Astrocyte (in vitro differentiated cells and primary cell): ENCODE measurements around the gene PTPRC. TPM values are rescaled to one million over a fixed set of nuclear protein-coding genes. Genes with fewer than 3 reads are reported as not detected.

Experiments
- DNase-seq: peaks from one replicate; pipeline ENCODE4 v3.0.0-alpha.2; 2010; ENCODE audit warnings: low read depth
- FAIRE-seq: peaks from 2 replicates; lab custom pipeline; 2011; peaks lifted over from hg19 to GRCh38; lab: Jason Lieb, UNC
- H2AFZ ChIP-seq: 2 replicates; pipeline ENCODE4 v1.6.0; 2012; ENCODE audit warnings: low read depth, low read length, inconsistent platforms
- H3K27ac ChIP-seq: 2 replicates; pipeline ENCODE4 v1.5.1; 2011; ENCODE audit warnings: low read depth, low read length, inconsistent platforms
- H3K27me3 ChIP-seq: 2 replicates; pipeline ENCODE4 v1.6.0; 2011; ENCODE audit warnings: low read length, inconsistent platforms; ENCODE audit not compliant: insufficient read depth
- H3K36me3 ChIP-seq: 2 replicates; pipeline ENCODE4 v1.5.1; 2011; ENCODE audit warnings: low read length, inconsistent platforms; ENCODE audit not compliant: insufficient read depth
- H3K4me1 ChIP-seq: 2 replicates; pipeline ENCODE4 v1.5.1; 2011; ENCODE audit warnings: low read length, inconsistent platforms; ENCODE audit not compliant: insufficient read depth
- H3K4me2 ChIP-seq: 2 replicates; pipeline ENCODE4 v1.6.0; 2012; ENCODE audit warnings: low read length, inconsistent platforms
- H3K4me3 ChIP-seq: 2 replicates; pipeline ENCODE4 v1.5.1; 2011; ENCODE audit warnings: low read depth, mild to moderate bottlenecking, low read length, inconsistent platforms; ENCODE audit not compliant: insufficient read depth
- H3K79me2 ChIP-seq: 2 replicates; pipeline ENCODE4 v1.6.0; 2012; ENCODE audit warnings: mild to moderate bottlenecking, low read length, inconsistent platforms; ENCODE audit not compliant: insufficient read depth
- H3K9ac ChIP-seq: 2 replicates; pipeline ENCODE4 v1.6.0; 2012; ENCODE audit warnings: mild to moderate bottlenecking, low read length, inconsistent platforms
- H3K9me3 ChIP-seq: 2 replicates; pipeline ENCODE4 v1.5.1; 2012; ENCODE audit warnings: low read depth, mild to moderate bottlenecking, low read length, inconsistent platforms; ENCODE audit not compliant: insufficient read depth
- H4K20me1 ChIP-seq: 2 replicates; pipeline ENCODE4 v1.6.0; 2012; ENCODE audit warnings: low read length, inconsistent platforms; ENCODE audit not compliant: insufficient read depth
- H3K27ac Mint-ChIP-seq: one replicate; pipeline ENCODE4 v1.8.0; 2021; ENCODE audit warnings: mild to moderate bottlenecking, mixed read lengths; ENCODE audit not compliant: unreplicated experiment
- H3K27me3 Mint-ChIP-seq: one replicate; pipeline ENCODE4 v1.8.0; 2021; ENCODE audit warnings: low read depth, mixed read lengths; ENCODE audit not compliant: unreplicated experiment
- H3K36me3 Mint-ChIP-seq: one replicate; pipeline ENCODE4 v1.8.0; 2021; ENCODE audit warnings: low read depth, mixed read lengths; ENCODE audit not compliant: unreplicated experiment
- H3K4me1 Mint-ChIP-seq: one replicate; pipeline ENCODE4 v1.8.0; 2021; ENCODE audit warnings: low read depth, mixed read lengths; ENCODE audit not compliant: unreplicated experiment
- H3K4me3 Mint-ChIP-seq: one replicate; pipeline ENCODE4 v1.8.0; 2021; ENCODE audit warnings: mild to moderate bottlenecking, moderate library complexity, mixed read lengths; ENCODE audit not compliant: unreplicated experiment
- H3K9me3 Mint-ChIP-seq: one replicate; pipeline ENCODE4 v1.8.0; 2021; ENCODE audit warnings: mild to moderate bottlenecking, mixed read lengths; ENCODE audit not compliant: unreplicated experiment
- EZH2 ChIP-seq: IDR thresholded peaks from 2 replicates; pipeline ENCODE4 v1.6.1; 2012; ENCODE audit warnings: mild to moderate bottlenecking, low read length, inconsistent platforms; ENCODE audit not compliant: insufficient read depth
- total RNA-seq: library from RNA; stranded (reverse); gene quantifications from 2 replicates; pipeline ENCODE4 v1.2.1, GENCODE V29; 2021
- TF ChIP-seq, protein P1 (sequence below): IDR thresholded peaks from 2 replicates; pipeline ENCODE4 v1.5.1; 2011; ENCODE audit warnings: low read depth, mild to moderate bottlenecking, inconsistent platforms, low read length, moderate library complexity; ENCODE audit not compliant: insufficient read depth

Gene PTPRC
- total RNA-seq, 1 donor from 2014 or later = 0.20 TPM

DNA sequence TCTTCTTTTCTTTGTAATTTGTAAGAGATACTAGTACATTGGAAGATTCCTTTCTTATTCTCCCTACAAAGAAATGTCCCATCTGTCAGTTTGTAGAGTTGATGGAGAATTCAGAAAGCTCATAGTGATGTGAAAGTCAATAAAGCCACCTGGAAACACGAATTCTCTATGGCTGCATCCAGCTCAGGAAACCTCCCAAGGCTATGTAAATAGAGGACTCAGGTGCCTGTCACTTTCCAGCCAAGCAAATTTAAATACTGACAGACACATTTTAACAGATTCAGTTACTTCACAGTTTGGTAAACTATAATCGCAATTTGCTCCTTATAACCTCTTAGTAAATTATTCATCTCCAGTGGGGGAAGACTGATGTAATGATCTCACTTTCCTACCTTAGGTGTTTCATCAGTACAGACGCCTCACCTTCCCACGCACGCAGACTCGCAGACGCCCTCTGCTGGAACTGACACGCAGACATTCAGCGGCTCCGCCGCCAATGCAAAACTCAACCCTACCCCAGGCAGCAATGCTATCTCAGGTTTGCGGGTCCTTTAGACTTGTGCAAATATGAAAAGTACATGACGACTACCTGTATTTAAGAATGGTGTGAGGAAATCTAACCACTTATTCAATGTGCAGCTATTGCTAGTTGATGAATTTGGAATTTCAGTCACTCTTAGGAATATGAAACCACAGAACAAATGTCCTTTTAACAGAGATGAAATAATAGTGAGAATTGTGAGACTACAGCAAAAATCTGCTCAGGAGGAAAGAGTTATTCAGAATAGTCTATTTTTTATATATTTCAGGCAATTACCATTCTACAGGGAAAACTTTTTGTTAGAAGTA, 60.6 kb downstream of the PTPRC start:
- Histone ChIP-seq H3K4me2 (peak overlapping the region; percentile 64), H3K4me3 (no peak overlapping the region), H3K9ac (no peak overlapping the region), H3K9me3 (no peaks in the 10 kb centered on the region), H3K79me2 (no peaks in the 10 kb centered on the region), H3K27me3 (no peaks in the 10 kb centered on the region), H4K20me1 (no peaks in the 10 kb centered on the region), H3K4me1 (no peaks in the 10 kb centered on the region), H3K36me3 (no peaks in the 10 kb centered on the region), H2AFZ (no peak overlapping the region), H3K27ac (no peak overlapping the region)
- H3K9me3 Mint-ChIP-seq = no peaks in the 10 kb centered on the region
- no peak overlapping the region for H3K4me3 Mint-ChIP-seq
- H3K27me3 Mint-ChIP-seq = peaks cover 3% of the 10 kb centered on the region
- H3K36me3 Mint-ChIP-seq = no peaks in the 10 kb centered on the region
- TF ChIP-seq EZH2 = no peak
- TF ChIP-seq, protein P1, sequence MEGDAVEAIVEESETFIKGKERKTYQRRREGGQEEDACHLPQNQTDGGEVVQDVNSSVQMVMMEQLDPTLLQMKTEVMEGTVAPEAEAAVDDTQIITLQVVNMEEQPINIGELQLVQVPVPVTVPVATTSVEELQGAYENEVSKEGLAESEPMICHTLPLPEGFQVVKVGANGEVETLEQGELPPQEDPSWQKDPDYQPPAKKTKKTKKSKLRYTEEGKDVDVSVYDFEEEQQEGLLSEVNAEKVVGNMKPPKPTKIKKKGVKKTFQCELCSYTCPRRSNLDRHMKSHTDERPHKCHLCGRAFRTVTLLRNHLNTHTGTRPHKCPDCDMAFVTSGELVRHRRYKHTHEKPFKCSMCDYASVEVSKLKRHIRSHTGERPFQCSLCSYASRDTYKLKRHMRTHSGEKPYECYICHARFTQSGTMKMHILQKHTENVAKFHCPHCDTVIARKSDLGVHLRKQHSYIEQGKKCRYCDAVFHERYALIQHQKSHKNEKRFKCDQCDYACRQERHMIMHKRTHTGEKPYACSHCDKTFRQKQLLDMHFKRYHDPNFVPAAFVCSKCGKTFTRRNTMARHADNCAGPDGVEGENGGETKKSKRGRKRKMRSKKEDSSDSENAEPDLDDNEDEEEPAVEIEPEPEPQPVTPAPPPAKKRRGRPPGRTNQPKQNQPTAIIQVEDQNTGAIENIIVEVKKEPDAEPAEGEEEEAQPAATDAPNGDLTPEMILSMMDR = peak; percentile 77
- peaks cover 16% of the 10 kb centered on the region for H3K4me1 Mint-ChIP-seq
- peak; percentile 63 for FAIRE-seq
- DNase-seq = peak; percentile 25
- peak overlapping the region; percentile 73 for H3K27ac Mint-ChIP-seq

DNA sequence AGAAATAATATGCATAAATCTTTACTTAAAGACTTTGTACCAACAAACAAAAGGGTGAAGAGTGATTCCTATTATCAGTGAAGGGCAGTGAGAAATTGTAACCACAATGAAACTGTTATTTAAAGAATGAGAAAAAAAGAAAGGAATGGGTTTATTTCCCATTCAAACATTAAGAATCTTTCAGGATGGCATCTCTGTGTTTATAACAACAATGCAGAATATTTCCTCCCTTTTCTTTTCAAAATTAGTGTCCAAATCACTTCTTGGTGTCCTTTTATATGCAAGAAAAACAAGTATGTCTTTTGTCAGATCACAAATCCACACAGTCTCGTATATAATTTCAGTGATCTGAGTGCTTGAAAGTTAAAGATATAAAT, 61.2 kb downstream of the PTPRC start:
- Mint-ChIP-seq H3K27ac (no peak overlapping the region), H3K4me1 (peaks cover 16% of the 10 kb centered on the region), H3K9me3 (no peaks in the 10 kb centered on the region), H3K4me3 (no peak overlapping the region), H3K27me3 (peaks cover 3% of the 10 kb centered on the region), H3K36me3 (no peaks in the 10 kb centered on the region)
- DNase-seq = no peak
- no peak overlapping the region for H3K9ac ChIP-seq
- no peak overlapping the region for H3K4me2 ChIP-seq
- H3K4me1 ChIP-seq = no peaks in the 10 kb centered on the region
- H3K36me3 ChIP-seq = no peaks in the 10 kb centered on the region
- H3K4me3 ChIP-seq = no peak overlapping the region
- no peaks in the 10 kb centered on the region for H4K20me1 ChIP-seq
- H2AFZ ChIP-seq = no peak overlapping the region
- H3K79me2 ChIP-seq = no peaks in the 10 kb centered on the region
- no peak for FAIRE-seq
- TF ChIP-seq EZH2 = no peak
- TF ChIP-seq, protein P1 = no peak
- H3K27ac ChIP-seq = no peak overlapping the region
- no peaks in the 10 kb centered on the region for H3K27me3 ChIP-seq
- H3K9me3 ChIP-seq = no peaks in the 10 kb centered on the region

- no peak overlapping the region for H3K4me3 ChIP-seq
- no peaks in the 10 kb centered on the region for H3K4me1 ChIP-seq
- H4K20me1 ChIP-seq = no peaks in the 10 kb centered on the region
- FAIRE-seq = no peak
- H3K4me2 ChIP-seq = no peak overlapping the region
- H3K27me3 ChIP-seq = no peaks in the 10 kb centered on the region
- H3K4me1 Mint-ChIP-seq = peaks cover 16% of the 10 kb centered on the region
- no peaks in the 10 kb centered on the region for H3K9me3 ChIP-seq
- peak; percentile 29 for DNase-seq
- peak overlapping the region; percentile 28 for H3K27ac Mint-ChIP-seq
- no peak overlapping the region for H3K9ac ChIP-seq
- no peaks in the 10 kb centered on the region for H3K79me2 ChIP-seq
- H3K36me3 Mint-ChIP-seq = no peaks in the 10 kb centered on the region
- no peaks in the 10 kb centered on the region for H3K9me3 Mint-ChIP-seq
- H3K36me3 ChIP-seq = no peaks in the 10 kb centered on the region
- no peak overlapping the region for H2AFZ ChIP-seq
- H3K4me3 Mint-ChIP-seq = no peak overlapping the region
- TF ChIP-seq, protein P1 = no peak
- TF ChIP-seq EZH2 = no peak
- no peak overlapping the region for H3K27ac ChIP-seq
- H3K27me3 Mint-ChIP-seq = peaks cover 3% of the 10 kb centered on the region
These were observed 61.6 kb downstream of the PTPRC start for GRCh38 chr1:198700396-198700795.
